G401 (cell line): ENCODE results near the gene FAM120B. TPM values are rescaled to one million over a fixed set of nuclear protein-coding genes. Genes with fewer than 3 reads are reported as not detected.
"Not testable (repeated sequence)": the region's sequence is repeated elsewhere in the genome, so short reads cannot be mapped to it uniquely, and the experiment has no call there.

ENCODE experiments used
- DNase-seq: peaks from one replicate; pipeline ENCODE4 v3.0.0-alpha.2; 2015; ENCODE audit warnings: low spot score
- in situ Hi-C: cut with HindIII; loops from 2 replicates; pipeline ENCODE4 v1.10.0; 2016; ENCODE audit warnings: low sequenced_read_pairs, mixed read lengths
- total RNA-seq: library from RNA; depleted of rRNA; stranded (reverse); fragments of >200 nt; shearing (Covaris generic); gene quantifications from 2 replicates; pipeline ENCODE4 v1.2.3, GENCODE V29; 2014

FAM120B gene
- total RNA-seq, 1 experiment from 2014 or later, result 9.4 TPM

- DNase-seq, result no peak
- in situ Hi-C loops, result no loop called here
These were observed 38.3 kb downstream of the FAM120B start for GRCh38 chr6:170344631-170345576.

GRCh38 chr6:170345662-170346061 lies 39.1 kb downstream of the FAM120B start:
- no peak for DNase-seq
- in situ Hi-C loops, result no loop called here

- no peak for DNase-seq
- in situ Hi-C loops, result no loop called here
These were observed 40.1 kb downstream of the FAM120B start for GRCh38 chr6:170346649-170347048.

GRCh38 chr6:170347091-170347490 lies 40.5 kb downstream of the FAM120B start:
- no peak for DNase-seq
- in situ Hi-C loops, result no loop called here

GRCh38 chr6:170347975-170348374 lies 41.4 kb downstream of the FAM120B start:
- in situ Hi-C loops, result no loop called here
- DNase-seq, result no peak

- in situ Hi-C loops, DNase-seq: not testable (repeated sequence)
These were observed 44.9 kb downstream of the FAM120B start for GRCh38 chr6:170351456-170351855.

- in situ Hi-C loops, DNase-seq: not testable (repeated sequence)
These were observed 48.6 kb downstream of the FAM120B start for GRCh38 chr6:170355190-170355589.

- DNase-seq, result no peak
- in situ Hi-C loops, result no loop called here
These were observed 49.1 kb downstream of the FAM120B start for GRCh38 chr6:170355661-170356060.

GRCh38 chr6:170357812-170358211 lies 51.3 kb downstream of the FAM120B start:
- no peak for DNase-seq
- in situ Hi-C loops, result no loop called here

GRCh38 chr6:170358496-170358895 lies 51.9 kb downstream of the FAM120B start:
- DNase-seq, result no peak

GRCh38 chr6:170360476-170360875 lies 53.9 kb downstream of the FAM120B start:
- in situ Hi-C loops, result no loop called here
- DNase-seq, result no peak

More at GRCh38 chr6:170358496-170358895, 51.9 kb downstream of the FAM120B start:
- in situ Hi-C loops, result no loop called here

- in situ Hi-C loops, result no loop called here
- DNase-seq, result no peak
These were observed 54.8 kb downstream of the FAM120B start for GRCh38 chr6:170361335-170361734.

- in situ Hi-C loops, result no loop called here
- no peak for DNase-seq
These were observed 55.6 kb downstream of the FAM120B start for GRCh38 chr6:170362121-170362520.

- in situ Hi-C loops, result no loop called here
- no peak for DNase-seq
These were observed 56.7 kb downstream of the FAM120B start for GRCh38 chr6:170363255-170363654.

GRCh38 chr6:170365121-170365520 lies 58.6 kb downstream of the FAM120B start:
- no peak for DNase-seq
- in situ Hi-C loops, result no loop called here

- no peak for DNase-seq
- in situ Hi-C loops, result no loop called here
These were observed 59.0 kb downstream of the FAM120B start for GRCh38 chr6:170365593-170365992.

- in situ Hi-C loops, result no loop called here
- DNase-seq, result no peak
These were observed 59.8 kb downstream of the FAM120B start for GRCh38 chr6:170366248-170366960.

- DNase-seq, result no peak
- in situ Hi-C loops, result no loop called here
These were observed 60.7 kb downstream of the FAM120B start for GRCh38 chr6:170367241-170367640.

- DNase-seq, result no peak
- in situ Hi-C loops, result no loop called here
These were observed 62.0 kb downstream of the FAM120B start for GRCh38 chr6:170368544-170368943.

GRCh38 chr6:170369403-170369802 lies 62.8 kb downstream of the FAM120B start:
- no peak for DNase-seq
- in situ Hi-C loops, result no loop called here
